ENCODE results near the gene RAI1.

RAI1 gene

DNA sequence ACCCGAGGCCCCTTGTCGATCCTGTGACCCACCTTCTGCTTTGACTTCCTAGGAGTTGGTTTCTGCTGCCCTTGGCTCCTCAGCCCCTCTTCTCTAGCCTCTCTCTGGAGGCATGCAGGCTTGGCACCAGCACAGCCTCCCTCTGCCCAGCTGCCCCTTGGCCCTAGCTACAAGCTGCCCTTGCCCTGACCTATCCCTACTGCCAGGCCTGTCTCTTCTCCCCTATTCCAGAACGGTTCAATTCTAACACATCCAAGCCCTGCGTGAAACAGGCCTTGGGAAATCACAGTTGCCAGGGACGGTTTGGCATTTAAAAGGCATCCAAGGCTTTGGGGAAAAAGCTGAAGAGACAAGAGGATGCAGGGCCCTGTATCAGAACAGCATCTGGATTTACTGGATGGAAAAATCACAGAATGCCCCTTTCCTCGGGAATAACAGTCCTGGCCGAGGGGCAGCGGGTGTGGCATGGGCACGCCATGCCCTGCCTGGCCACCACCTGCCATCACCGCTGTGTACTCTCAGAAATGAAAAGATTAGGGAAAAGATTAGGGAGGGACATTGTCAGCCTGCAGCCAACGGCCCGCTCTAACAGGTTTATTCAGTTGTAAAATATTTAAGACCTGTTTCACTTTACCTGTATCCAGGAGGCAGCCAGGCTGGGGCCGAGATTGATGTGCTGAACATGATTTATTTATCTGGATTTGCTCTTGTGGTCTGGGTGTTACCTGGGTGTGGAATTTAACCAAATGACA, 15.8 kb downstream of the RAI1 start (continued):
- no peak for TF ChIP-seq ZNF76 (tag by site-specific recombination; IDR thresholded peaks at IDR 0.05; ENCODE audit: borderline replicate concordance, low read depth)
- no peak for TF ChIP-seq ZNF843 (tag by site-specific recombination; IDR thresholded peaks at IDR 0.05)
- TF ChIP-seq ZNF561 (tag by site-specific recombination; IDR thresholded peaks at IDR 0.05; ENCODE audit: borderline replicate concordance): no peak
- TF ChIP-seq, protein P1, sequence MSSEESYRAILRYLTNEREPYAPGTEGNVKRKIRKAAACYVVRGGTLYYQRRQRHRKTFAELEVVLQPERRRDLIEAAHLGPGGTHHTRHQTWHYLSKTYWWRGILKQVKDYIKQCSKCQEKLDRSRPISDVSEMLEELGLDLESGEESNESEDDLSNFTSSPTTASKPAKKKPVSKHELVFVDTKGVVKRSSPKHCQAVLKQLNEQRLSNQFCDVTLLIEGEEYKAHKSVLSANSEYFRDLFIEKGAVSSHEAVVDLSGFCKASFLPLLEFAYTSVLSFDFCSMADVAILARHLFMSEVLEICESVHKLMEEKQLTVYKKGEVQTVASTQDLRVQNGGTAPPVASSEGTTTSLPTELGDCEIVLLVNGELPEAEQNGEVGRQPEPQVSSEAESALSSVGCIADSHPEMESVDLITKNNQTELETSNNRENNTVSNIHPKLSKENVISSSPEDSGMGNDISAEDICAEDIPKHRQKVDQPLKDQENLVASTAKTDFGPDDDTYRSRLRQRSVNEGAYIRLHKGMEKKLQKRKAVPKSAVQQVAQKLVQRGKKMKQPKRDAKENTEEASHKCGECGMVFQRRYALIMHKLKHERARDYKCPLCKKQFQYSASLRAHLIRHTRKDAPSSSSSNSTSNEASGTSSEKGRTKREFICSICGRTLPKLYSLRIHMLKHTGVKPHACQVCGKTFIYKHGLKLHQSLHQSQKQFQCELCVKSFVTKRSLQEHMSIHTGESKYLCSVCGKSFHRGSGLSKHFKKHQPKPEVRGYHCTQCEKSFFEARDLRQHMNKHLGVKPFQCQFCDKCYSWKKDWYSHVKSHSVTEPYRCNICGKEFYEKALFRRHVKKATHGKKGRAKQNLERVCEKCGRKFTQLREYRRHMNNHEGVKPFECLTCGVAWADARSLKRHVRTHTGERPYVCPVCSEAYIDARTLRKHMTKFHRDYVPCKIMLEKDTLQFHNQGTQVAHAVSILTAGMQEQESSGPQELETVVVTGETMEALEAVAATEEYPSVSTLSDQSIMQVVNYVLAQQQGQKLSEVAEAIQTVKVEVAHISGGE (tag by site-specific recombination; conservative IDR thresholded peaks at IDR 0.05; ENCODE audit: low read depth): no peak
- TF ChIP-seq SCRT2 (tag by site-specific recombination; IDR thresholded peaks at IDR 0.05): peak; percentile 62
- TF ChIP-seq ZNF600 (tag by site-specific recombination; IDR thresholded peaks at IDR 0.05): peak; percentile 63

DNA sequence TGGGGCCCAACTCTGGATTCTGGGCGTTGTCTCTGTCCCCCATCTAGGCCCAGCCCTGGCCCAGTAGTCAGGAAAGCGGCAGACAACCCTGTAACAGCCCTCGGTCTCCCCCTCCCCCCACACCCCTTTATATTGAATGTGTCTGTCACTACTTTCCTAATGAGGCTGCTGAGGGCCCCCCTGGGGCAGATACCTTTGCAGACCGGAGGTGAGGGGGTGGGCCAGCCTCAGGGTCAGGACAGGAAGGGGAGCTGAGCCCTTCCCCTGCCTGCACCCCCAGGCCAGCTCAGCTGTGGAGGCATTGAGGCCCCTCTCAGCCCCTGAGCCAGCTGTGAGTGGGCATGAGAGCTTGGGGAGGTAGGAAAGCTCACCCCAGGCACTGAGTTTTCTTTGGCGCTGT, 17.1 kb downstream of the RAI1 start:
- POLR2A ChIA-PET: no interaction called here
- Histone ChIP-seq H3K4me3 (ENCODE audit: low read depth, low read length) (no peak overlapping the region), H3K36me3 (ENCODE audit: control insufficient read depth in 2 of 2, insufficient read depth in 1 of 2, low read length in 2 of 2) (no peaks in the 10 kb centered on the region), H3K27ac (ENCODE audit: extremely low read depth, low read depth, low read length) (no peak overlapping the region), H3K9me3 (ENCODE audit: control insufficient read depth, insufficient read depth, low read depth, low read length) (no peaks in the 10 kb centered on the region), H3K4me1 (ENCODE audit: control insufficient read depth, insufficient read depth, low read length) (peaks cover 32% of the 10 kb centered on the region)
- CTCF ChIA-PET: interaction anchor here (0.9 kb wide), 1 partner anchor 28 kb away, joined by 3 read pairs; no protein-coding TSS in a partner anchor
- TF ChIP-seq ZNF426 (tag by site-specific recombination; IDR thresholded peaks at IDR 0.05): no peak
- TF ChIP-seq, protein P2, sequence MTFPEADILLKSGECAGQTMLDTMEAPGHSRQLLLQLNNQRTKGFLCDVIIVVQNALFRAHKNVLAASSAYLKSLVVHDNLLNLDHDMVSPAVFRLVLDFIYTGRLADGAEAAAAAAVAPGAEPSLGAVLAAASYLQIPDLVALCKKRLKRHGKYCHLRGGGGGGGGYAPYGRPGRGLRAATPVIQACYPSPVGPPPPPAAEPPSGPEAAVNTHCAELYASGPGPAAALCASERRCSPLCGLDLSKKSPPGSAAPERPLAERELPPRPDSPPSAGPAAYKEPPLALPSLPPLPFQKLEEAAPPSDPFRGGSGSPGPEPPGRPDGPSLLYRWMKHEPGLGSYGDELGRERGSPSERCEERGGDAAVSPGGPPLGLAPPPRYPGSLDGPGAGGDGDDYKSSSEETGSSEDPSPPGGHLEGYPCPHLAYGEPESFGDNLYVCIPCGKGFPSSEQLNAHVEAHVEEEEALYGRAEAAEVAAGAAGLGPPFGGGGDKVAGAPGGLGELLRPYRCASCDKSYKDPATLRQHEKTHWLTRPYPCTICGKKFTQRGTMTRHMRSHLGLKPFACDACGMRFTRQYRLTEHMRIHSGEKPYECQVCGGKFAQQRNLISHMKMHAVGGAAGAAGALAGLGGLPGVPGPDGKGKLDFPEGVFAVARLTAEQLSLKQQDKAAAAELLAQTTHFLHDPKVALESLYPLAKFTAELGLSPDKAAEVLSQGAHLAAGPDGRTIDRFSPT (tag by site-specific recombination; IDR thresholded peaks at IDR 0.05): 0 out of 2 replicates have a peak, but pooled peaks have one; percentile 18
- TF ChIP-seq PRDM1 (tag by site-specific recombination; IDR thresholded peaks at IDR 0.05): no peak
- no peak for TF ChIP-seq ZNF555 (tag by site-specific recombination; conservative IDR thresholded peaks at IDR 0.05)
- no peak for TF ChIP-seq ZNF768 (tag by site-specific recombination; IDR thresholded peaks at IDR 0.05)
- TF ChIP-seq SP3 (tag by site-specific recombination; IDR thresholded peaks at IDR 0.05): no peak
- TF ChIP-seq ZNF785 (tag by site-specific recombination; IDR thresholded peaks at IDR 0.05): no peak
- no peak for TF ChIP-seq WT1 (tag by site-specific recombination; IDR thresholded peaks at IDR 0.05)
- no peak for TF ChIP-seq SP7 (tag by site-specific recombination; IDR thresholded peaks at IDR 0.05)
- TF ChIP-seq SALL2 (tag by site-specific recombination; IDR thresholded peaks at IDR 0.05; ENCODE audit: borderline replicate concordance): no peak
- no peak for TF ChIP-seq ZNF600 (tag by site-specific recombination; IDR thresholded peaks at IDR 0.05)
- TF ChIP-seq ZNF280C (tag by site-specific recombination; IDR thresholded peaks at IDR 0.05): no peak
- no peak for TF ChIP-seq ZNF132 (tag by site-specific recombination; IDR thresholded peaks at IDR 0.05; ENCODE audit: borderline replicate concordance)
- no peak for TF ChIP-seq REPIN1 (tag by site-specific recombination; IDR thresholded peaks at IDR 0.05; ENCODE audit: low read depth)
- no peak for TF ChIP-seq ZSCAN4 (tag by site-specific recombination; IDR thresholded peaks at IDR 0.05)
- TF ChIP-seq OVOL3 (tag by site-specific recombination; IDR thresholded peaks at IDR 0.05): no peak
- no peak for TF ChIP-seq ZNF121 (tag by site-specific recombination; IDR thresholded peaks at IDR 0.05)
- no peak for TF ChIP-seq ZNF248 (tag by site-specific recombination; IDR thresholded peaks at IDR 0.05)
- TF ChIP-seq ZNF26 (tag by site-specific recombination; IDR thresholded peaks at IDR 0.05): no peak
- no peak for TF ChIP-seq ZFP41 (tag by site-specific recombination; IDR thresholded peaks at IDR 0.05; ENCODE audit: borderline replicate concordance)
- no peak for TF ChIP-seq ZNF24 (tag by site-specific recombination; IDR thresholded peaks at IDR 0.05)
- TF ChIP-seq ZNF843 (tag by site-specific recombination; IDR thresholded peaks at IDR 0.05): no peak

Measured in HEK293 (cell line).